HS-5 (cell line): ENCODE measurements around the gene DESI2.
"Not testable (repeated sequence)": the region's sequence is repeated elsewhere in the genome, so short reads cannot be mapped to it uniquely, and the experiment has no call there.

ENCODE experiments used
- DNase-seq: peaks from one replicate; pipeline ENCODE4 v3.0.0-alpha.2; 2012; ENCODE audit warnings: low read depth

DESI2 gene

GRCh38 chr1:244705261-244706234 is 52.6 kb downstream of the DESI2 start:
- no peak for DNase-seq

- DNase-seq = no peak
Measured at GRCh38 chr1:244709076-244709475, 56.1 kb downstream of the DESI2 start.

- no peak for DNase-seq
Measured at GRCh38 chr1:244709476-244710368, 56.8 kb downstream of the DESI2 start.

GRCh38 chr1:244710474-244711062 is 57.6 kb downstream of the DESI2 start:
- DNase-seq = no peak

- DNase-seq = no peak
Measured at GRCh38 chr1:244712669-244713068, 59.7 kb downstream of the DESI2 start.

- DNase-seq = no peak
Measured at GRCh38 chr1:244713332-244713731, 60.4 kb downstream of the DESI2 start.

- DNase-seq = no peak
Measured at GRCh38 chr1:244727871-244728474, 75.0 kb downstream of the DESI2 start.

GRCh38 chr1:244730153-244730933 is 77.4 kb downstream of the DESI2 start:
- no peak for DNase-seq

GRCh38 chr1:244730934-244731434 is 78.1 kb downstream of the DESI2 start:
- no peak for DNase-seq

GRCh38 chr1:244731651-244732050 is 78.7 kb downstream of the DESI2 start:
- no peak for DNase-seq

- no peak for DNase-seq
Measured at GRCh38 chr1:244732851-244733450, 80.0 kb downstream of the DESI2 start.

GRCh38 chr1:244735404-244735803 is 82.5 kb downstream of the DESI2 start:
- DNase-seq = no peak

GRCh38 chr1:244735876-244736561 is 83.1 kb downstream of the DESI2 start:
- no peak for DNase-seq

- not testable (repeated sequence) for DNase-seq
Measured at GRCh38 chr1:244739140-244739539, 86.2 kb downstream of the DESI2 start.

- DNase-seq = not testable (repeated sequence)
Measured at GRCh38 chr1:244740027-244740617, 87.2 kb downstream of the DESI2 start.

GRCh38 chr1:244741692-244742091 is 88.8 kb downstream of the DESI2 start:
- DNase-seq = no peak

GRCh38 chr1:244749230-244750016 is 96.5 kb downstream of the DESI2 start:
- DNase-seq = no peak

GRCh38 chr1:244751271-244751895 is 98.5 kb downstream of the DESI2 start:
- DNase-seq = no peak
